ENCODE data around the gene POLE. TPM values are rescaled to one million over a fixed set of nuclear protein-coding genes. Genes with fewer than 3 reads are reported as not detected.

POLE gene
- total RNA-seq, 1 donor from 2014 or later, result 72.5 TPM

- no peaks in the 10 kb centered on the region for H3K27me3 Mint-ChIP-seq (ENCODE audit: unreplicated experiment)
- no peaks in the 10 kb centered on the region for H3K4me1 Mint-ChIP-seq (ENCODE audit: unreplicated experiment)
- H3K27ac Mint-ChIP-seq (ENCODE audit: unreplicated experiment), result no peak overlapping the region
- no peak overlapping the region for H3K4me3 Mint-ChIP-seq (ENCODE audit: unreplicated experiment)
- H3K36me3 Mint-ChIP-seq (ENCODE audit: unreplicated experiment), result peaks cover 47% of the 10 kb centered on the region
- no peak for TF ChIP-seq CTCF (IDR thresholded peaks at IDR 0.05)
- H3K9me3 Mint-ChIP-seq (ENCODE audit: unreplicated experiment), result no peaks in the 10 kb centered on the region
- no peak for DNase-seq (ENCODE audit: extremely low spot score, unreplicated experiment)
Measured at GRCh38 chr12:132669166-132669879, 17.8 kb downstream of the POLE start.

- H3K27ac Mint-ChIP-seq (ENCODE audit: unreplicated experiment), result no peak overlapping the region
Measured at GRCh38 chr12:132668191-132669088, 18.7 kb downstream of the POLE start.

GRCh38 chr12:132665794-132666193 is 21.3 kb downstream of the POLE start:
- no peak for DNase-seq (ENCODE audit: extremely low spot score, unreplicated experiment)
- no peak for TF ChIP-seq CTCF (IDR thresholded peaks at IDR 0.05)
- Mint-ChIP-seq H3K9me3 (ENCODE audit: unreplicated experiment) (no peaks in the 10 kb centered on the region), H3K27me3 (ENCODE audit: unreplicated experiment) (no peaks in the 10 kb centered on the region), H3K4me3 (ENCODE audit: unreplicated experiment) (no peak overlapping the region), H3K27ac (ENCODE audit: unreplicated experiment) (no peak overlapping the region), H3K4me1 (ENCODE audit: unreplicated experiment) (no peaks in the 10 kb centered on the region), H3K36me3 (ENCODE audit: unreplicated experiment) (peaks cover 51% of the 10 kb centered on the region)

More at GRCh38 chr12:132668191-132669088, 18.7 kb downstream of the POLE start:
- peaks cover 47% of the 10 kb centered on the region for H3K36me3 Mint-ChIP-seq (ENCODE audit: unreplicated experiment)
- H3K4me3 Mint-ChIP-seq (ENCODE audit: unreplicated experiment), result no peak overlapping the region
- no peak for DNase-seq (ENCODE audit: extremely low spot score, unreplicated experiment)
- no peak for TF ChIP-seq CTCF (IDR thresholded peaks at IDR 0.05)
- H3K9me3 Mint-ChIP-seq (ENCODE audit: unreplicated experiment), result no peaks in the 10 kb centered on the region
- H3K4me1 Mint-ChIP-seq (ENCODE audit: unreplicated experiment), result no peaks in the 10 kb centered on the region
- H3K27me3 Mint-ChIP-seq (ENCODE audit: unreplicated experiment), result no peaks in the 10 kb centered on the region

- H3K27me3 Mint-ChIP-seq (ENCODE audit: unreplicated experiment), result no peaks in the 10 kb centered on the region
- H3K27ac Mint-ChIP-seq (ENCODE audit: unreplicated experiment), result no peak overlapping the region
- DNase-seq (ENCODE audit: extremely low spot score, unreplicated experiment), result no peak
- H3K4me1 Mint-ChIP-seq (ENCODE audit: unreplicated experiment), result no peaks in the 10 kb centered on the region
- no peak for TF ChIP-seq CTCF (IDR thresholded peaks at IDR 0.05)
- peaks cover 52% of the 10 kb centered on the region for H3K36me3 Mint-ChIP-seq (ENCODE audit: unreplicated experiment)
- no peaks in the 10 kb centered on the region for H3K9me3 Mint-ChIP-seq (ENCODE audit: unreplicated experiment)
- no peak overlapping the region for H3K4me3 Mint-ChIP-seq (ENCODE audit: unreplicated experiment)
Measured at GRCh38 chr12:132665149-132665491, 22.0 kb downstream of the POLE start.

All from osteocyte (in vitro differentiated cells).